ENCODE data around the gene TET3. TPM values are rescaled to one million over a fixed set of nuclear protein-coding genes. Genes with fewer than 3 reads are reported as not detected.

TET3 gene
- total and polyA plus RNA-seq, 2 of the 4 experiments (the other 2 are of a cell fraction) = 1.6 to 1.8 TPM

DNA sequence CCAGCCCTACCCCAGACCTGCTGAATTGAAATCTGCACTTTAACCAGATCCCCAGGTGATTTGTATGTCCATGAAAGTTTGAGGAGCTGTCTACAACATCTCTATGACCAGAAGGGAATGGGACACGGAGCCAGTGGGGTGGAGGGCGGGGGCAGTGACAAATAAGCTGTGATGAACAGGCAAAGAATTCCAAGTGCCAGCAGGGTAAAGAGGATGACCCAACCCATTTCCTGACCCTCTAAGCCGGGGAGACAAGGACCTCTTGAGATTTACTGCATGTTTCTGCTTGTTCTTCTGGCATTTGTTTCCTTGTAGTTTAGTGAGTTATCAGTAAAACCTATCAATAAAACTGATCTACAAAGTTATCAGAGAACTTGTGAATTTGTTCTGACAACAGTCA is 8.7 kb downstream of the TET3 start:
- Histone ChIP-seq H3K4me2 (ENCODE audit: low read depth, low read length) (no peak overlapping the region), H2AK9ac (replicated peaks; ENCODE audit: low read depth, low read length, poor library complexity) (no peak overlapping the region), H4K91ac (ENCODE audit: insufficient read depth, low read depth, low read length) (no peak overlapping the region), H4K20me1 (ENCODE audit: insufficient read depth, low read length) (peaks cover 65% of the 10 kb centered on the region), H2BK20ac (ENCODE audit: low read depth, low read length) (no peak overlapping the region), H3K4me3 (ENCODE audit: insufficient read depth, low read depth, low read length) (no peak overlapping the region), H3K36me3 (ENCODE audit: control insufficient read depth, insufficient read depth, low read length) (no peaks in the 10 kb centered on the region; the same call in 1 of the 2 replicates), H2AK5ac (ENCODE audit: low read depth, low read length) (no peak overlapping the region), H2BK15ac (ENCODE audit: low read depth, low read length) (no peak overlapping the region), H4K5ac (ENCODE audit: low read depth, low read length) (no peak overlapping the region), H2AFZ (replicated peaks; ENCODE audit: low read length, poor library complexity) (no peak overlapping the region), H3K9ac (ENCODE audit: low read depth, low read length) (no peak overlapping the region), H3K9me1 (ENCODE audit: insufficient read depth, low read length) (peaks cover 23% of the 10 kb centered on the region), H3K4ac (ENCODE audit: low read depth, low read length) (no peak overlapping the region), H3K9me3 (ENCODE audit: control insufficient read depth, insufficient read depth, low read length) (no peaks in the 10 kb centered on the region), H3K4me1 (ENCODE audit: control insufficient read depth, insufficient read depth, low read length) (peaks cover 6% of the 10 kb centered on the region), H3K14ac (replicated peaks; ENCODE audit: low read depth, low read length) (no peak overlapping the region), H3K27me3 (ENCODE audit: control insufficient read depth, insufficient read depth, low read length) (no peaks in the 10 kb centered on the region), H3K79me1 (ENCODE audit: low read depth in 1 of 2, low read length in 2 of 2) (peaks cover 34 to 90% of the 10 kb centered on the region in 2 experiments), H3K27ac (ENCODE audit: insufficient read depth, low read length) (no peak overlapping the region), H2BK5ac (ENCODE audit: low read depth, low read length, poor library complexity, severe bottlenecking) (no peak overlapping the region), H2BK120ac (ENCODE audit: low read depth, low read length) (no peak overlapping the region), H4K8ac (ENCODE audit: low read depth in 2 of 2, low read length in 2 of 2) (no peak overlapping the region), H3K18ac (ENCODE audit: low read depth, low read length) (no peak overlapping the region), H3K23ac (ENCODE audit: low read depth, low read length) (no peak overlapping the region), H3K56ac (ENCODE audit: extremely low read depth, insufficient read depth, low read length) (no peak overlapping the region)
- DNase-seq = no peak
- no TSS peak for BruUV-seq (replicated peaks)
- intact Hi-C loops (cut with micrococcal nuclease) = no loop called here
- dilution Hi-C loops (cut with HindIII; ENCODE audit: low sequenced_read_pairs, unreplicated experiment) = no loop called here
- CTCF ChIA-PET = interaction anchor here (0.9 kb wide), 1 partner anchor 17 kb away, joined by 3 read pairs; no protein-coding TSS in a partner anchor
- TF ChIP-seq RAD21 (IDR thresholded peaks at IDR 0.05; ENCODE audit: low read length) (no peak), NFE2L2 (IDR thresholded peaks at IDR 0.05; ENCODE audit: low read depth, low read length) (no peak), CHD1 (IDR thresholded peaks at IDR 0.05; ENCODE audit: low read depth, low read length) (no peak), BHLHE40 (IDR thresholded peaks at IDR 0.05; ENCODE audit: low read depth, low read length) (no peak), RFX5 (IDR thresholded peaks at IDR 0.05; ENCODE audit: low read depth, low read length) (no peak), RCOR1 (IDR thresholded peaks at IDR 0.05; ENCODE audit: insufficient replicate concordance, low read length) (no peak), MAZ (IDR thresholded peaks at IDR 0.05; ENCODE audit: borderline replicate concordance, low read depth, low read length) (no peak), SMC3 (IDR thresholded peaks at IDR 0.05; ENCODE audit: low read depth, low read length) (no peak)
- POLR2A ChIA-PET (ENCODE audit: unreplicated experiment) = no interaction called here
- WGBS, 2 experiments (ENCODE audit: extremely low coverage in 2 of 2, insufficient read length in 1 of 2) = no CpG with 5 or more reads among the region's 3 CpGs
- no peak for ATAC-seq (ENCODE audit: low read depth)
- in situ Hi-C loops (cut with MboI; ENCODE audit: low sequenced_read_pairs) = no loop called here
